GM19468 (cell line): ENCODE results near the gene EVA1C.
"Not testable (repeated sequence)": the region's sequence is repeated elsewhere in the genome, so short reads cannot be mapped to it uniquely, and the experiment has no call there.

Source experiments
- ATAC-seq: cut with Tn5 transposase; IDR thresholded peaks from one replicate; pipeline ENCODE4 v1.9.1; 2021; ENCODE audit warnings: mild to moderate bottlenecking, moderate library complexity, moderate number of reproducible peaks; ENCODE audit not compliant: unreplicated experiment; ENCODE audit errors: extremely low read depth

EVA1C gene

GRCh38 chr21:32484706-32485380, 72.3 kb downstream of the EVA1C start:
- no peak for ATAC-seq

GRCh38 chr21:32492376-32492775, 79.9 kb downstream of the EVA1C start:
- ATAC-seq: no peak

GRCh38 chr21:32494934-32495709, 82.6 kb downstream of the EVA1C start:
- ATAC-seq: no peak

GRCh38 chr21:32496568-32496967, 84.1 kb downstream of the EVA1C start:
- no peak for ATAC-seq

GRCh38 chr21:32499249-32500055, 86.9 kb downstream of the EVA1C start:
- no peak for ATAC-seq

DNA sequence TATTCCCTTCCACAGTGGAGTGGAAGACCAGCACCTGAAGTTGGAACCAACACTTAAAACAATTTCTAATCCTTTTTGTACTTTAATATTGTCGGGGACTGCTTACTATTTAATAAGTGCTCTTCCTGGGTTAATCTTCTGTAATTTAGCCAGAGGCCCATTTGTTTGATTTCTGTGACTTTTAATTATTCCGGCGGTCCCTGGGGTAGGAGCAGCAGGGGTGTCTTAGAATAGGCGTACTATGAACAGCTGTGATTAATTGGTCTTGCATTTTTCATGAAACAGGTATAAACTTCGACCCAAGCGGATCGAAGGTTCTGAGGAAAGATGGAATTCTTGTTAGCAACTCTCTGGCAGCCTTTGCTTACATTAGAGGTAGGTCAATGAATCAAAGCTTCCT, 91.1 kb downstream of the EVA1C start:
- ATAC-seq: not testable (repeated sequence)

DNA sequence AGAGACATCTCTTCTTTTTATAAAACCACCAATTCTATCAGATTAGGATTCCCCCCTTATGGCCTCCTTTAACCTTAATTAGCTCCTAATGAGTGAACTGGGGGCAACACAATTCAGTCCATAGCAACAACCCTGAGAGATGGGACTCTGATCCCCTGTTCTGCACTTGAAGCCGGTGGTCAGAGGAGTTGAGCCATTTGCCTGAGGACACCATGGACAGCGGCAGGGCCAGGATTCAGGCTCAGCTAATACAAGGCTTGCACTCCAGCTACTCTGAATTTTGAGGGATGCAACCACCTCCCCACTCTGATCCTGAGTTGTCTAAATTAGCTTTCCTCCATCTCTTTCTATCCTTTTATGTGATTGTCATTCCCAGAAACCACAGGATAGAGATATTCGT, 93.3 kb downstream of the EVA1C start:
- not testable (repeated sequence) for ATAC-seq

DNA sequence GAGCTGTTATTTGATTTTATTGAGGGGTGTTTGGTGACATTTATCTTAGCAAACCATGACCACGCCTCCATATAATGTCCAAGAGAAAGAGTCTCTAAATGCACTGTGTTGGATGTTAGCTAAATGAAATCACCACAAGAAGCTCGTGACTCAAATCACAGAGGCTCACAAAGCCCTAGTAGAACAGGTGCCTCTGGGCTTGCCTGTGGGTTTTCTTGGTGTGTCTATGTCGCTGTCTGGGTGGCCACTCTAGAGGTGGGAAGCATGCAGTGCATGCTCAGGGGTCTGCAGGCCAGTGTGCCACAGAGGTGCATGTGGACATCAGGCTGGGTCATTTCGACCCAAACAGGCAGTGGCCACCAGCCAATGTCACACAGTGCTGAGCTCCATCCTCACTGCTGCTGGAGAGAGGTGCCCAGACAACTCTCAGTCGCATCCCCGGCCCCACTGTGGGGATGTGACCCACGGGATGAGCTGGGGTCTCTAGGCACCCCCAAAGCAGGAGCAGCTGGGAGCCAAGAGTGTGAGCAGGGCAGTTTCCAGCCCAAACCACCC, 94.0 kb downstream of the EVA1C start:
- ATAC-seq: not testable (repeated sequence)

GRCh38 chr21:32507342-32507919, 94.9 kb downstream of the EVA1C start:
- no peak for ATAC-seq

DNA sequence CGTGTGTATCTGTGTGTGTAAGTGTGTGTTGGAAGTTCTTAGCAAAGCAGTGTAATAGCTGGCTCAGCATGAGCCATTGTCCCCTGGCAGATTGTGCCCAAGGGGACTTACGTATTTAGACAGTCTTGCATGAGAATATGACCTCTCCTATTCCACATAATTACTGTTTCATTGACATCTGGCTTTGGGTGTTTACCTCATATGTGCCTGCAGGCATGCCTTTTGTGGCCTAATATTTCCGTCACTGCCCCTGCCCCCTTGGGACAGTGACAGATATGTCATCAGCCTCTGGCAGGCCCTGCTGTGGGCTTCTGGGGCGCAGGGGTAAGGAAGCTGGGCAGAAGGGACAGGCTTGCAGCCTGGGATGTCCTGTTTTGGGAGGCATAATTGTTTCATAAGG, 95.5 kb downstream of the EVA1C start:
- not testable (repeated sequence) for ATAC-seq

DNA sequence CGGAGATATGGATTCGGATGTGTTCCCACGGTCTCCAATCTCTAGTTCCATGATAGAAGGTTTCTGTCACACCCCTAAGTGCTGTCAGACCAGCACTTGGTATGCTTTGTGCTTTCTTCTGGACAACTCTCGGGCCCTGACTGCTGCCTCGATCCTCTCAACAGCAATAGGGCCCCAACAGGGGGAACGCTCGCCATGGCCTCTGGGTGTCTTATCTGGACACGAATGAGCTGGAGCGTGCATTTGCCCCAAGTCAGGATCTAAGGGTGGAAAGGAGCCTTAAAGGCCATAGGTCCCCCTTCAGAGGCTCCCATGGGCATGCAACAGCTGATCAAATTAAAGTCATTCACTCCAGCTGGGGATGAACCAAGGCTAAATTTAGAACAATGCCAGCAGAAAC, 96.1 kb downstream of the EVA1C start:
- ATAC-seq: no peak

DNA sequence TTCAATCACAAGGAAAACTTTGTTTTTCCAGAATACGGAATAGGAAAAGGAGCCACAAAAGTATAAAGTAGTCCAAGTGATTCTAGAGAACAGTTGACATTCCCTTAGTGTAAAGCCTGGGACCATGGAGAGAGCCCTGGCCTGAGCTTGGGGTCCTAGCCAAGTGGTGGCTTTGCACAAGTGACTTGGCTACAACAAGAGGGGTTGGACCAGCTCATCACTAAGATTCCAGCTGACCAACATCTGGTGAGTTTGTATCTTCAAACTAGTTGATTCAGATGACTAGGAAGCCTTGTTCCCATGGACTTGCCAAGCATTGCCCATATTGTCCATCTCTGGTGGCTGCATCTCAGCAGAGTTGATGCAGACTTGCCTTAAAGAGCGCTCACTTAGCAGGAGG, 96.5 kb downstream of the EVA1C start:
- ATAC-seq: not testable (repeated sequence)

DNA sequence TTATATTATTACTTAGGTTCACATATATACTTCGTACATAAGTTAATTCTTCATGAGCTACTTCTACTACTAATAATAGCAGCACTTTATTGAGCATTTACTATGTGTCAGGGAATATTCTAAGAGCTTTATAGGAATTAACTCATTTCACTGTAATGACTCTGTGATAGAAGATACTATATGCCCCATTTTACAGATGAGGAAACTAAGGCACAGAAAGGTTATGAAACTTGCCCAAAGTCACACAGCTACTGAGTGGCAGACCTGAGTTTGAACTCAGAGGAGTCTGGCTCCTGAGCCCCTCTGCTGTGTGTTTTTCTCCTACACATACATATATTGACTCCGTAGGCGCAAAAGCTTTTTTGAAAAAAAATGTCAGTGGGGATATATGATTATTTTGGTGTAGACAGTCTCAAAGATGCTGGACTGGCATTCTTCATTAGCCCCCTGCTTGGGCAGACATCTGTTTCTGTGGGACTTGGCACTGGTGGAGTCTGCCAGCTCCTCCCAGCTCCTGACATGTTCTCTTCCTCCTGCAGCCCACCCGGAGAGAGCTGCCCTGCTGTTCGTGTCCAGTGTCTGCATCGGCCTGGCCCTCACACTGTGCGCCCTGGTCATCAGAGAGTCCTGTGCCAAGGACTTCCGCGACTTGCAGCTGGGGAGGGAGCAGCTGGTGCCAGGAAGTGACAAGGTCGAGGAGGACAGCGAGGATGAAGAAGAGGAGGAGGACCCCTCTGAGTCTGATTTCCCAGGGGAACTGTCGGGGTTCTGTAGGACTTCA, 102.0 kb downstream of the EVA1C start:
- ATAC-seq: no peak

- ATAC-seq: no peak
Observed at GRCh38 chr21:32515874-32516273, 103.4 kb downstream of the EVA1C start.

- ATAC-seq: no peak
Observed at GRCh38 chr21:32516756-32517649, 104.5 kb downstream of the EVA1C start.

- ATAC-seq: no peak
Observed at GRCh38 chr21:32519945-32520874, 107.7 kb downstream of the EVA1C start.
